Loucy (cell line): Measurements from ENCODE around the gene TMEM163.

ENCODE experiments used
- H2AFZ ChIP-seq: fragments of 200-600 bp; sonication (generic); 2 replicates; pipeline ENCODE4 v1.6.0; 2016; ENCODE audit warnings: antibody characterized with exemption, mild to moderate bottlenecking, low read length, moderate library complexity
- H3F3A ChIP-seq: fragments of 200-600 bp; 2 replicates; pipeline ENCODE4 v1.6.0; 2016; ENCODE audit warnings: antibody characterized with exemption, low read depth, mild to moderate bottlenecking
- H3K27me3 ChIP-seq: fragments of 200-600 bp; sonication (generic); 2 replicates; pipeline ENCODE4 v1.6.1; 2014; ENCODE audit warnings: low read length, mild to moderate bottlenecking; ENCODE audit not compliant: insufficient read depth, poor library complexity, severe bottlenecking
- H3K36me3 ChIP-seq: fragments of 200-600 bp; sonication (generic); 2 replicates; pipeline ENCODE4 v1.6.1; 2016; ENCODE audit warnings: low read length; ENCODE audit not compliant: insufficient read depth
- H3K4me1 ChIP-seq: fragments of 200-600 bp; sonication (generic); 2 replicates; pipeline ENCODE4 v1.5.1; 2014; ENCODE audit warnings: low read length, mild to moderate bottlenecking; ENCODE audit not compliant: insufficient read depth, poor library complexity, severe bottlenecking
- H3K4me2 ChIP-seq: fragments of 200-600 bp; sonication (generic); 2 replicates; pipeline ENCODE4 v1.6.0; 2014; ENCODE audit warnings: antibody characterized with exemption, low read length, low read depth, mild to moderate bottlenecking; ENCODE audit not compliant: poor library complexity, severe bottlenecking
- H3K4me3 ChIP-seq: fragments of 200-600 bp; sonication (generic); 2 replicates; pipeline ENCODE4 v1.5.1; 2014; ENCODE audit warnings: low read length, mild to moderate bottlenecking, mixed read lengths; ENCODE audit not compliant: poor library complexity, severe bottlenecking
- H3K79me2 ChIP-seq: fragments of 200-600 bp; sonication (generic); 2 replicates; pipeline ENCODE4 v1.6.1; 2014; ENCODE audit warnings: low read length; ENCODE audit not compliant: insufficient read depth
- H3K9ac ChIP-seq: fragments of 200-600 bp; sonication (generic); 2 replicates; pipeline ENCODE4 v1.6.0; 2014; ENCODE audit warnings: mild to moderate bottlenecking, low read depth, low read length, moderate library complexity; ENCODE audit not compliant: poor library complexity, severe bottlenecking
- H3K9me2 ChIP-seq: fragments of 200-600 bp; sonication (generic); replicated peaks from 2 replicates; pipeline ENCODE4 v1.6.1; 2016; ENCODE audit warnings: low read depth, low read length, mixed read lengths
- H3K9me3 ChIP-seq: fragments of 200-600 bp; sonication (generic); 2 replicates; pipeline ENCODE4 v1.6.1; 2014; ENCODE audit warnings: mild to moderate bottlenecking, antibody characterized with exemption, low read length, low read depth; ENCODE audit not compliant: insufficient read depth
- H4K20me1 ChIP-seq: fragments of 200-600 bp; sonication (generic); 2 replicates; pipeline ENCODE4 v1.6.0; 2014; ENCODE audit warnings: antibody characterized with exemption, low read length, mild to moderate bottlenecking; ENCODE audit not compliant: insufficient read depth, poor library complexity, severe bottlenecking
- CTCF ChIP-seq: fragments of 200-600 bp; sonication (generic); conservative IDR thresholded peaks from 2 replicates; pipeline ENCODE4 v1.5.1; 2014; ENCODE audit warnings: mild to moderate bottlenecking, antibody characterized with exemption, low read length
- EZH2phosphoT487 ChIP-seq: fragments of 200-600 bp; IDR thresholded peaks from 2 replicates; pipeline ENCODE4 v1.6.1; 2018; ENCODE audit warnings: antibody characterized with exemption, mild to moderate bottlenecking, moderate library complexity, borderline replicate concordance

The TMEM163 gene

GRCh38 chr2:134457765-134458472 lies 260.9 kb downstream of the TMEM163 start:
- H3K9me2 ChIP-seq = no peaks in the 10 kb centered on the region
- no peaks in the 10 kb centered on the region; the same call in 1 of the 2 replicates for H3K36me3 ChIP-seq
- no peak overlapping the region for H3K4me3 ChIP-seq
- no peaks in the 10 kb centered on the region for H3F3A ChIP-seq
- no peak overlapping the region for H2AFZ ChIP-seq
- H3K9me3 ChIP-seq = no peaks in the 10 kb centered on the region
- no peak overlapping the region for H3K9ac ChIP-seq
- no peaks in the 10 kb centered on the region for H4K20me1 ChIP-seq
- no peaks in the 10 kb centered on the region for H3K4me1 ChIP-seq
- no peak overlapping the region for H3K4me2 ChIP-seq
- H3K27me3 ChIP-seq = no peaks in the 10 kb centered on the region
- no peaks in the 10 kb centered on the region for H3K79me2 ChIP-seq
- TF ChIP-seq EZH2phosphoT487 = no peak
- TF ChIP-seq CTCF = no peak

- H2AFZ ChIP-seq = no peak overlapping the region
- TF ChIP-seq CTCF (no peak), EZH2phosphoT487 (no peak)
- H3F3A ChIP-seq = no peaks in the 10 kb centered on the region
- no peak overlapping the region for H3K4me3 ChIP-seq
- H3K36me3 ChIP-seq = no peaks in the 10 kb centered on the region; the same call in 1 of the 2 replicates
- H3K9me2 ChIP-seq = no peaks in the 10 kb centered on the region
- no peaks in the 10 kb centered on the region for H4K20me1 ChIP-seq
- no peak overlapping the region for H3K4me2 ChIP-seq
- H3K4me1 ChIP-seq = no peaks in the 10 kb centered on the region
- no peaks in the 10 kb centered on the region for H3K79me2 ChIP-seq
- H3K9ac ChIP-seq = no peak overlapping the region
- no peaks in the 10 kb centered on the region for H3K27me3 ChIP-seq
- H3K9me3 ChIP-seq = no peaks in the 10 kb centered on the region
Measured at GRCh38 chr2:134457353-134457752, 261.4 kb downstream of the TMEM163 start.

GRCh38 chr2:134455426-134455825 lies 263.4 kb downstream of the TMEM163 start:
- Histone ChIP-seq H3K4me2 (no peak overlapping the region), H3K36me3 (no peaks in the 10 kb centered on the region; the same call in 1 of the 2 replicates), H3K79me2 (no peaks in the 10 kb centered on the region), H3K9me3 (no peaks in the 10 kb centered on the region), H3K9me2 (no peaks in the 10 kb centered on the region), H2AFZ (no peak overlapping the region), H3K4me3 (no peak overlapping the region), H3K27me3 (no peaks in the 10 kb centered on the region), H4K20me1 (no peaks in the 10 kb centered on the region), H3K4me1 (no peaks in the 10 kb centered on the region), H3K9ac (no peak overlapping the region), H3F3A (no peaks in the 10 kb centered on the region)
- TF ChIP-seq CTCF (no peak), EZH2phosphoT487 (no peak)
